Stimulated activated naive CD8-positive, alpha-beta T cell treated with anti-CD3 and anti-CD28 coated beads, Interleukin-15, Interleukin-2, amounts not matched to agents 100 U/mL and 50 U/mL, for 24 hours (primary cell): Measurements from ENCODE around the gene MMEL1.
"Not testable (repeated sequence)": the region's sequence is repeated elsewhere in the genome, so short reads cannot be mapped to it uniquely, and the experiment has no call there.

Source experiments
- ATAC-seq: fragments of 150-1000 bp; cut with Tn5 transposase; one replicate; pipeline ENCODE4 v1.10.0; 2021
- DNase-seq: peaks from one replicate; pipeline ENCODE4 v3.0.0; 2021

Gene MMEL1

GRCh38 chr1:2628191-2628932 is 4.5 kb downstream of the MMEL1 start:
- DNase-seq (no peak), ATAC-seq (no peak)

- ATAC-seq, result no peak
- DNase-seq, result no peak
These were observed 5.1 kb downstream of the MMEL1 start for GRCh38 chr1:2627746-2628145.

- DNase-seq, ATAC-seq: not testable (repeated sequence)
These were observed 7.1 kb downstream of the MMEL1 start for GRCh38 chr1:2625748-2626147.

GRCh38 chr1:2625311-2625710 is 7.5 kb downstream of the MMEL1 start:
- DNase-seq, result no peak
- ATAC-seq, result no peak

- DNase-seq (no peak), ATAC-seq (no peak)
These were observed 8.0 kb downstream of the MMEL1 start for GRCh38 chr1:2624735-2625300.

- DNase-seq, result no peak
- no peak for ATAC-seq
These were observed 9.1 kb downstream of the MMEL1 start for GRCh38 chr1:2623571-2624337.

- DNase-seq (no peak), ATAC-seq (no peak)
These were observed 14.8 kb downstream of the MMEL1 start for GRCh38 chr1:2617971-2618470.

GRCh38 chr1:2614145-2614544 is 18.7 kb downstream of the MMEL1 start:
- DNase-seq (no peak), ATAC-seq (no peak)

- DNase-seq, result no peak
- no peak for ATAC-seq
These were observed 20.0 kb downstream of the MMEL1 start for GRCh38 chr1:2612591-2613365.

GRCh38 chr1:2611621-2612437 is 21.0 kb downstream of the MMEL1 start:
- DNase-seq (no peak), ATAC-seq (no peak)

- peak; percentile 45 for DNase-seq
- ATAC-seq, result peak; percentile 40
These were observed 21.8 kb downstream of the MMEL1 start for GRCh38 chr1:2611031-2611501.

- DNase-seq, result no peak
- no peak for ATAC-seq
These were observed 22.5 kb downstream of the MMEL1 start for GRCh38 chr1:2610036-2610959.

GRCh38 chr1:2609319-2610035 is 23.3 kb downstream of the MMEL1 start:
- no peak for DNase-seq
- no peak for ATAC-seq

- ATAC-seq (no peak), DNase-seq (no peak)
These were observed 25.1 kb downstream of the MMEL1 start for GRCh38 chr1:2607641-2608091.

- DNase-seq, result no peak
- no peak for ATAC-seq
These were observed 25.8 kb downstream of the MMEL1 start for GRCh38 chr1:2606881-2607621.

GRCh38 chr1:2606396-2606880 is 26.4 kb downstream of the MMEL1 start:
- ATAC-seq (no peak), DNase-seq (no peak)

GRCh38 chr1:2605509-2606395 is 27.1 kb downstream of the MMEL1 start:
- no peak for ATAC-seq
- DNase-seq, result no peak
